Esophagus squamous epithelium (tissue), 5 donors: ENCODE measurements around the gene CFAP157. TPM values are rescaled to one million over a fixed set of nuclear protein-coding genes. Genes with fewer than 3 reads are reported as not detected.

Experiments
- DNase-seq: peaks from one replicate; lab custom pipeline; 2025; lab: John Stamatoyannopoulos, UW
- H3K27ac ChIP-seq, 4 donors: fragments of 200-600 bp; sonication (generic); one replicate each; pipeline ENCODE4 v1.5.1; 2016 to 2019; ENCODE audit warnings: mild to moderate bottlenecking in 1 of 4
- H3K27me3 ChIP-seq, 4 donors: fragments of 200-600 bp; sonication (generic); 1 replicate in 3 of 4; 2 replicates in 1 of 4; pipeline versions ENCODE4 v1.5.1 to v1.6.0; 2017 to 2021; ENCODE audit warnings: antibody characterized with exemption in 1 of 4
- H3K36me3 ChIP-seq, 3 donors: fragments of 200-600 bp; sonication (generic); one replicate each; pipeline ENCODE4 v1.5.1; 2016 to 2019
- H3K4me1 ChIP-seq, 3 donors: fragments of 200-600 bp; sonication (generic); one replicate each; pipeline ENCODE4 v1.5.1; 2017 to 2019
- H3K4me3 ChIP-seq, 4 donors: fragments of 200-600 bp; sonication (generic); 1 replicate in 3 of 4; 2 replicates in 1 of 4; pipeline ENCODE4 v1.5.1; 2016 to 2019; ENCODE audit warnings: mild to moderate bottlenecking in 2 of 4, moderate library complexity in 1 of 4
- H3K9me3 ChIP-seq, 3 donors: fragments of 200-600 bp; sonication (generic); one replicate each; pipeline ENCODE4 v1.5.1; 2016 to 2019
- POLR2A ChIP-seq, 4 donors: fragments of 450-650 bp; IDR thresholded peaks; one replicate each; pipeline ENCODE4 v1.6.1; 2017; ENCODE audit warnings: antibody characterized with exemption in 4 of 4, mild to moderate bottlenecking in 4 of 4, moderate library complexity in 3 of 4
- WGBS, 2 donors: methylation state at CpG; one replicate each; pipeline ENCODE4 v1.1.5; 2018; 5-methylcytosine and 5-hydroxymethylcytosine counted together
- intact Hi-C: fragments of 100-400 bp; cut with DNase I; formaldehyde crosslinking; loops from one replicate; pipeline ENCODE4 v1.15.0; 2022
- total RNA-seq, 4 donors: library from RNA; depleted of rRNA; stranded (reverse); fragments of >200 nt; gene quantifications; one replicate each; pipeline ENCODE4 v1.1.0, GENCODE V29; 2016
- TF ChIP-seq, protein P1 (sequence below), 6 experiments: fragments of 450-650 bp in 4 of 6; fragments of 200-600 bp in 2 of 6; sonication (generic) in 2 of 6; IDR thresholded peaks; one replicate each; pipeline ENCODE4 v1.5.1; 2016 to 2019; ENCODE audit warnings: antibody characterized with exemption in 6 of 6, mild to moderate bottlenecking in 4 of 6, moderate library complexity in 4 of 6
- donor health status: DM: yes; HTN: yes; CAD: no.

CFAP157 gene
- total RNA-seq, 4 donors from 2014 or later = 0.19 TPM; not detected in 3

DNA sequence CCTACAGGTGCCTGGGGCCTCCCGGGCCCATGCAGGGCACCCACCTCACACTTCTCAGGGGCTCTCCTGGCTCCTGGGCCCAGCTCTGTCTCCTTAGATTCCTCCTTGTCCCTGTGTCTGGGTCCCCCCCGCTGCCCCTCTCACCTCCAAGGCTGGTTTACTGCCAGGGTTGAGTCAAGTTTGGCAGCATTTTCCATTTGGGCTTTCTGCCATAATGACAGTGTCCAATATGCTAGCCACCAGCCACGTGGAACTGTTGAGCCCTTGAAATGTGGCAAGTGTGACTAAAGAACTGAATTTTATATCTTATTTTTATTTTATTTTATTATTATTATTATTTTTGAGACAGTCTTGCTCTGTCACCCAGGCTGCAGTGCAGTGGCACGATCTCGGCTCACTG, 11.0 kb downstream of the CFAP157 start:
- H3K4me3 ChIP-seq = no peak overlapping the region
- no peaks in the 10 kb centered on the region for H3K36me3 ChIP-seq
- no peak for DNase-seq
- no peaks in the 10 kb centered on the region for H3K27me3 ChIP-seq
- intact Hi-C loops = no loop called here
- TF ChIP-seq POLR2A (IDR thresholded peaks at IDR 0.05) = no peak
- TF ChIP-seq, protein P1, sequence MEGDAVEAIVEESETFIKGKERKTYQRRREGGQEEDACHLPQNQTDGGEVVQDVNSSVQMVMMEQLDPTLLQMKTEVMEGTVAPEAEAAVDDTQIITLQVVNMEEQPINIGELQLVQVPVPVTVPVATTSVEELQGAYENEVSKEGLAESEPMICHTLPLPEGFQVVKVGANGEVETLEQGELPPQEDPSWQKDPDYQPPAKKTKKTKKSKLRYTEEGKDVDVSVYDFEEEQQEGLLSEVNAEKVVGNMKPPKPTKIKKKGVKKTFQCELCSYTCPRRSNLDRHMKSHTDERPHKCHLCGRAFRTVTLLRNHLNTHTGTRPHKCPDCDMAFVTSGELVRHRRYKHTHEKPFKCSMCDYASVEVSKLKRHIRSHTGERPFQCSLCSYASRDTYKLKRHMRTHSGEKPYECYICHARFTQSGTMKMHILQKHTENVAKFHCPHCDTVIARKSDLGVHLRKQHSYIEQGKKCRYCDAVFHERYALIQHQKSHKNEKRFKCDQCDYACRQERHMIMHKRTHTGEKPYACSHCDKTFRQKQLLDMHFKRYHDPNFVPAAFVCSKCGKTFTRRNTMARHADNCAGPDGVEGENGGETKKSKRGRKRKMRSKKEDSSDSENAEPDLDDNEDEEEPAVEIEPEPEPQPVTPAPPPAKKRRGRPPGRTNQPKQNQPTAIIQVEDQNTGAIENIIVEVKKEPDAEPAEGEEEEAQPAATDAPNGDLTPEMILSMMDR (IDR thresholded peaks at IDR 0.05) = no peak
- no peak overlapping the region for H3K27ac ChIP-seq
- 73 to 84% methylated on average over 5 of the region's 5 CpGs for WGBS, 2 donors
- no peaks in the 10 kb centered on the region for H3K9me3 ChIP-seq
- H3K4me1 ChIP-seq = peaks cover 11 to 36% (median 11%) of the 10 kb centered on the region in 3 donors

DNA sequence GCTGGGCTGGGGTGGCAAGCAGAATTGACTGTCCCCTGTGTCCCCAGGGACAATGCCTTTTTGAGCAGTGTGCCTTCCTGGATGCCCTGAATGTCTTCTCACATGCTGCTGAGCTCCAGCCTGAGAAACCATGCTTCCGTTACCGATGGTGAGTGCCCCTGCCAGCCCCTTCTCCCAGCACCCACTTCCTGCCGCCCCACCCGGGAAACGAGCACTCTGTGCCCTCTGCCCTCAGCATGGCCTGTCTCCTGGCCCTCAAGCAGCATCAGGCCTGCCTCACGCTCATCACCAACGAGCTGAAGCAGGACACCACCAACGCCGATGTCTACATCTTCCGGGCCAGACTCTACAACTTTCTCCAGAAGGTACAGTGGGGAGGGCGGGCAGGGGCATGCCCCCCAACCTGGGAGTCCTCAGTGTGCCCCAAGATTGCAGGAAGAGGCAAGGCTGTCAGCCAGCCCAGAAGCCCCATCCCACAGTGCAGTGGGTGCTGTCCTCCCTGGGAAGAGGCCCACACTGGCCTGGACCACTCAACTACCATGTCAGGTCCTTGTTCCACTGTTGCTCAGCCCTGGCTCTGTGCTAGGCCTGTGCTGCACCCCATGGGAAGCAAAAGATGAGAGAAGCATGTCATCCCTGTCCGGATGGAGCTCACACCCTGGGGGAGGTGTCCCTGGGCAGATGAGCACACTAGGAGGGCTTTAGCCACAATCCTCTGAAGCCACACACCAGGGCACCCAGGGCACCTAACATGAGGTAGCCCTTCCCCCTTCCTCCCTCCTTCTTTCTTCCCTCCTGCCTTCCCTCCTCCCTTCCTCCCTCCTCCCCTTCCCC, 13.5 kb downstream of the CFAP157 start:
- Histone ChIP-seq H3K36me3 (no peaks in the 10 kb centered on the region), H3K4me3 (no peak overlapping the region), H3K9me3 (no peaks in the 10 kb centered on the region), H3K4me1 (peaks cover 0 to 42% (median 10%) of the 10 kb centered on the region in 3 donors), H3K27me3 (no peaks in the 10 kb centered on the region), H3K27ac (no peak overlapping the region)
- no peak for DNase-seq
- TF ChIP-seq, protein P1 (IDR thresholded peaks at IDR 0.05) = no peak
- TF ChIP-seq POLR2A (IDR thresholded peaks at IDR 0.05) = no peak
- 66% methylated on average over 4 to 5 of the region's 12 CpGs for WGBS, 2 donors
- intact Hi-C loops = loop anchor here (5.0 to 10.0 kb wide), 2 partner anchors 113 to 215 kb away; no protein-coding TSS in a partner anchor

DNA sequence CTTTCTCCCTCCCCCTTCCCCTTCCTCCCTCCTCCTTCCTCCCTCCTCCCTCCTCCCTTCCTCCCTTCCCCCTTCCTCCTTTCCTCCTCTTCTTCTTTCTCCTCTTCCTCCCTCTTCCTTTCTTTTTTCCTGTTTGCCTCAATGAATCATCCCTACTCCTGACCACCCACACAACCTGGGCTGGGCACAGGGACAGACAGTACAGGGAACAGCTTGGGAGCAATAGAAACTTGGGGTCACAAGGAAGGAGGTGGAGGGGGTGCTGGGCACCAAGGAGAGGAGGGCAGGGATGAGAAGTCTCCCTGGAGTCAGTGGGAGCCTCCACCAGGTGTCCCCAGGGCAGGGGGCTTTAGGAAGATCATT, 14.1 kb downstream of the CFAP157 start:
- no peak for TF ChIP-seq POLR2A (IDR thresholded peaks at IDR 0.05)
- TF ChIP-seq, protein P1 (IDR thresholded peaks at IDR 0.05) = no peak
- H3K4me3 ChIP-seq = no peak overlapping the region
- DNase-seq = no peak
- intact Hi-C loops = loop anchor here (5.0 to 10.0 kb wide), 2 partner anchors 114 to 216 kb away; no protein-coding TSS in a partner anchor
- H3K27ac ChIP-seq = no peak overlapping the region
- H3K27me3 ChIP-seq = no peaks in the 10 kb centered on the region
- peaks cover 0 to 41% (median 10%) of the 10 kb centered on the region in 3 donors for H3K4me1 ChIP-seq
- H3K9me3 ChIP-seq = no peaks in the 10 kb centered on the region
- no peaks in the 10 kb centered on the region for H3K36me3 ChIP-seq

DNA sequence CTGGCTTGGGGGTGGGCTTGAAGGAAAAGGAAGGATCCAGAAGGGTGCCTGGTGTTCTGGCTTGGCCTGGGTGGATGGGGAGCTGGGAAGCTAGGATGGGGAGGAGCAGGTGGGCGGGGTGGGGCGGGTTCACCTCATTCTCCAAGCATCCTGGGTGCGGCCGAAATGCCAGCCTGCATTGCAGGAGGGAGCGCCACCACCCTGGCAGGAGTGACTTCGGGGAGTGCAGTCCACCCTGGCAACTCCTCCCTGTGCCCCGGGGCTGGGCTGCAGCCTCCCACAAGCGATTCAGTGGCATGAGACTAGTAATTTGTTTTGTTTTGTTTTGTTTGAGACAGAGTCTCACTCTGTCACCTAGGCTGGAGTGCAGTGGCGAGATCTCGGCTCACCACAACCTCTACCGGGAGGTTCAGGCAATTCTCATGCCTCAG, 14.6 kb downstream of the CFAP157 start:
- Histone ChIP-seq H3K4me3 (no peak overlapping the region), H3K36me3 (no peaks in the 10 kb centered on the region), H3K9me3 (no peaks in the 10 kb centered on the region), H3K27me3 (no peaks in the 10 kb centered on the region), H3K27ac (no peak overlapping the region), H3K4me1 (peaks cover 0 to 35% (median 6%) of the 10 kb centered on the region in 3 donors)
- intact Hi-C loops = loop anchor here (5.0 to 10.0 kb wide), 2 partner anchors 114 to 217 kb away; no protein-coding TSS in a partner anchor
- WGBS, 2 donors = 12 to 56% methylated on average over 8 of the region's 11 CpGs
- no peak for DNase-seq
- TF ChIP-seq POLR2A (IDR thresholded peaks at IDR 0.05) = no peak

DNA sequence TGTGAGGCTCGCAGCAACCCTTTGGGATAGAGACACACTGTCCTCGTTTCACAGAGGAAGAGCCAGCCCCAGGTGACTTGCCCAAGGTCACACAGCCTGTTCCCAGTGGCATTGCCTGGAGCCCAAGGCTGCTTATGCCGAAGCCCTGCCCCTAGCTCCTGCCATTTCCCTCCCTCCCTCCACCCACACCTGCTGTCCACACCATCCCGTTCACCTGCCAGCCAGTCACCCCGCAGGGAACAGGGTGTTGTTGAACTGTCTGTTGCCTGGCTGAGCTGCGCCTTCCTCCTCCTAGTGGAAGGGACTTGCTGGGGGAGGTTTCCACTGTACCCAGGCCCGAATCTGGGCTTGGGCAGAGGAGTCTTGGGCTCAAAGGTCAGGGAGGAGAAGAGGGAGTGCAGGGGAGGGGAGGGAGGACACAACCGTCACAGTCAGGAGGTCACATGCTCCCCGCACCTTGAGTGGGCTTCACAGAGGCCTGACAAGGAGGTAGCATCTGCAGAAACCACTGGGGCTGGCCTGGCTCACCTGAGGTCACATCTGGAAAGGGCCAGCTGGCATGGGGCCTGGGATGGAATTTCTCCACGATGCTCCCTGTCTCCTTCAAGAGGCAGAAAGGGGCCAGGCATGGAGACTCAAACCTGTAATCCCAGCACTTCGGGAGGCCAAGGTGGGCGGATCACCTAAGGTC, 15.4 kb downstream of the CFAP157 start:
- no peak overlapping the region for H3K4me3 ChIP-seq
- H3K27me3 ChIP-seq = no peaks in the 10 kb centered on the region
- H3K36me3 ChIP-seq = no peaks in the 10 kb centered on the region
- no peak overlapping the region for H3K27ac ChIP-seq
- no peak for DNase-seq
- TF ChIP-seq, protein P1 (IDR thresholded peaks at IDR 0.05) = no peak
- TF ChIP-seq POLR2A (IDR thresholded peaks at IDR 0.05) = no peak
- no peaks in the 10 kb centered on the region for H3K9me3 ChIP-seq
- H3K4me1 ChIP-seq = peaks cover 0 to 34% (median 6%) of the 10 kb centered on the region in 3 donors
- 65 to 72% methylated on average over 7 of the region's 12 CpGs for WGBS, 2 donors
- intact Hi-C loops = loop anchor here (5.0 to 10.0 kb wide), 2 partner anchors 115 to 217 kb away; no protein-coding TSS in a partner anchor
